ENCODE results near the gene ARG2. TPM values are rescaled to one million over a fixed set of nuclear protein-coding genes. Genes with fewer than 3 reads are reported as not detected.

ARG2 gene
- polyA plus RNA-seq, 3 donors, result 0.13 to 0.46 (median 0.33) TPM

GRCh38 chr14:67620217-67620785, 581 bp downstream of the ARG2 start:
- Histone ChIP-seq H3K4me2 (replicated peaks; ENCODE audit: extremely low read depth, low read length, poor library complexity, severe bottlenecking) (peak overlapping the region; percentile 100), H3K9ac (ENCODE audit: insufficient read depth, low read length, poor library complexity, severe bottlenecking) (peak overlapping the region; percentile 67), H3K4me3 (replicated peaks in 1 of 3; ENCODE audit: low read depth in 2 of 3, low read length in 3 of 3) (peak overlapping the region; percentile 51 to 89 (median 75)), H3K27ac (ENCODE audit: low read depth in 1 of 2, low read length in 2 of 2) (no peak overlapping the region), H3K4me1 (ENCODE audit: control insufficient read depth in 1 of 2, insufficient read depth in 2 of 2, low read length in 2 of 2) (peaks cover 16 to 20% of the 10 kb centered on the region in 2 donors), H3K27me3 (ENCODE audit: control insufficient read depth in 2 of 2, insufficient read depth in 2 of 2, low read length in 2 of 2) (peaks cover 4 to 10% of the 10 kb centered on the region in 2 donors), H3K36me3 (replicated peaks in 1 of 2; ENCODE audit: control insufficient read depth in 1 of 2, insufficient read depth in 2 of 2, low read length in 2 of 2) (no peaks in the 10 kb centered on the region), H2AFZ (ENCODE audit: insufficient read depth, low read depth, low read length, poor library complexity, severe bottlenecking) (peak overlapping the region; percentile 96), H3K79me2 (ENCODE audit: insufficient read depth, low read length) (no peaks in the 10 kb centered on the region), H4K20me1 (ENCODE audit: insufficient read depth, low read length) (no peaks in the 10 kb centered on the region), H3K9me3 (replicated peaks in 1 of 2; ENCODE audit: control insufficient read depth in 1 of 2, insufficient read depth in 1 of 2, low read length in 2 of 2) (no peaks in the 10 kb centered on the region)
- H3K27me3 Mint-ChIP-seq (ENCODE audit: low read depth in 3 of 3), result peaks cover 11 to 27% (median 23%) of the 10 kb centered on the region in 3 donors
- H3K9me3 Mint-ChIP-seq, result no peaks in the 10 kb centered on the region
- H3K27ac Mint-ChIP-seq, result peak overlapping the region in 4 of 7 donors; percentile 3 to 87 (median 79)
- intact Hi-C loops (cut with micrococcal nuclease), result no loop called here
- TF ChIP-seq CTCF (IDR thresholded peaks at IDR 0.05), result no peak
- no peak for DNase-seq
- WGBS (ENCODE audit: insufficient coverage), result 13% methylated on average over 17 of the region's 19 CpGs
- peaks cover 24% of the 10 kb centered on the region for H3K4me1 Mint-ChIP-seq
- H3K4me3 Mint-ChIP-seq, result peak overlapping the region; percentile 85
- H3K36me3 Mint-ChIP-seq, result no peaks in the 10 kb centered on the region

DNA sequence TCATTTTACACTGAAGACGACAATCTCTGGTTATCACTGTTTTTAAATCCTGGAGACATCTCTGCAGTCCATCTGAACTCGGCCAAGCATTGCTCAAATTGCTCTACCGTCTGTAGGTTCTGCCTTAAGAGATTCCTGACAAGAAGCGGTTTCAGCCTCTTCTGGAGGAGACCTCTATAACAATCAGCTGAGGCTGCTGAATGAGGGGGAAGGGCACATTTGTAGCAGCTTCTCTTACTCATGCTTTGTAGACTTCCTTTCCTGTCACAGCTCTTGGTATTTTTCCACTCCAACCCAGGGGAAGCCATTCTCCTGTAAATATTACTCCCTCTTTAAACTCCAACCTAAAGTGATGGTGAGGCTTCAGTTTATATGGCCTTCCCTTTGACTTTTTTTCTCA, 3.0 kb downstream of the ARG2 start:
- Histone ChIP-seq H3K4me3 (replicated peaks in 1 of 3; ENCODE audit: low read depth in 2 of 3, low read length in 3 of 3) (no peak overlapping the region), H3K79me2 (ENCODE audit: insufficient read depth, low read length) (no peaks in the 10 kb centered on the region), H3K9ac (ENCODE audit: insufficient read depth, low read length, poor library complexity, severe bottlenecking) (no peak overlapping the region), H3K9me3 (replicated peaks in 1 of 2; ENCODE audit: control insufficient read depth in 1 of 2, insufficient read depth in 1 of 2, low read length in 2 of 2) (no peaks in the 10 kb centered on the region), H3K4me2 (replicated peaks; ENCODE audit: extremely low read depth, low read length, poor library complexity, severe bottlenecking) (no peak overlapping the region), H3K4me1 (ENCODE audit: control insufficient read depth in 1 of 2, insufficient read depth in 2 of 2, low read length in 2 of 2) (peaks cover 16 to 20% of the 10 kb centered on the region in 2 donors), H3K27me3 (ENCODE audit: control insufficient read depth in 2 of 2, insufficient read depth in 2 of 2, low read length in 2 of 2) (peaks cover 4 to 10% of the 10 kb centered on the region in 2 donors), H3K27ac (ENCODE audit: low read depth in 1 of 2, low read length in 2 of 2) (no peak overlapping the region), H2AFZ (ENCODE audit: insufficient read depth, low read depth, low read length, poor library complexity, severe bottlenecking) (no peak overlapping the region), H3K36me3 (replicated peaks in 1 of 2; ENCODE audit: control insufficient read depth in 1 of 2, insufficient read depth in 2 of 2, low read length in 2 of 2) (no peaks in the 10 kb centered on the region), H4K20me1 (ENCODE audit: insufficient read depth, low read length) (no peaks in the 10 kb centered on the region)
- Mint-ChIP-seq H3K36me3 (no peaks in the 10 kb centered on the region), H3K27me3 (ENCODE audit: low read depth in 3 of 3) (peaks cover 11 to 27% (median 23%) of the 10 kb centered on the region in 3 donors), H3K4me1 (peaks cover 24% of the 10 kb centered on the region), H3K27ac (no peak overlapping the region), H3K4me3 (peak overlapping the region in 1 of 2 donors; percentile 1), H3K9me3 (no peaks in the 10 kb centered on the region)
- no peak for TF ChIP-seq CTCF (IDR thresholded peaks at IDR 0.05)
- no peak for DNase-seq
- no CpG with 5 or more reads among the region's 4 CpGs for WGBS (ENCODE audit: insufficient coverage)
- intact Hi-C loops (cut with micrococcal nuclease), result no loop called here
